Ishikawa (cell line): ENCODE measurements around the gene TRDN.

Source experiments
- EP300 ChIP-seq: IDR thresholded peaks from 2 replicates; pipeline ENCODE4 v1.6.1; 2012; ENCODE audit warnings: borderline replicate concordance
- FOXM1 ChIP-seq: IDR thresholded peaks from 2 replicates; pipeline ENCODE4 v1.6.1; 2012; ENCODE audit warnings: low read depth, borderline replicate concordance
- NFIC ChIP-seq: IDR thresholded peaks from 2 replicates; pipeline ENCODE4 v1.6.1; 2012
- RAD21 ChIP-seq: IDR thresholded peaks from 2 replicates; pipeline ENCODE4 v1.6.1; 2012; ENCODE audit warnings: low read depth
- TCF12 ChIP-seq: IDR thresholded peaks from 2 replicates; pipeline ENCODE4 v1.6.1; 2012; ENCODE audit warnings: low read depth
- ZBTB7A ChIP-seq: IDR thresholded peaks from 2 replicates; pipeline ENCODE4 v1.6.1; 2012; ENCODE audit warnings: low read depth
- TF ChIP-seq, protein P1 (sequence below): IDR thresholded peaks from 2 replicates; pipeline ENCODE4 v1.6.1; 2012

DNA sequence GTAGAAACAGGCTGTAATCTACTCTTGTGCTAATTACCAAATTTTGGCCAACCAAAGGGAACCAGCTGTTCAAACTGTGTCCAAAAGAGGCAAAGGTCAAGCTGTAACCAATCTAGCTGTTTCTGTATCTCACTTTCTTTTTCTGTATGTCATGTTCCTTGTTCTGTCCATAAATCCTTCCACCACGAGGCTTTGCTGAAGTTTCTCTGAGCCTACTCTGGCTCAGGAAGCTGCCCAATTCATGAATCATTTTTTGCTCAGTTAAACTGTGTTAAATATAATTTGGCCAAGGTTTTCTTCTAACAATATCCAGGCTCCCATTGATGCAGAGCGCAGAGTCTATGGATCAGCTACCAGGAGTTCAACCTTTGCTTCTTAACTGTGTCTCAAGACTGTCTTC is 272.8 kb downstream of the TRDN start:
- TF ChIP-seq ZBTB7A: no peak
- TF ChIP-seq EP300: no peak
- no peak for TF ChIP-seq FOXM1
- TF ChIP-seq RAD21: no peak
- no peak for TF ChIP-seq TCF12
- no peak for TF ChIP-seq NFIC
- TF ChIP-seq, protein P1, sequence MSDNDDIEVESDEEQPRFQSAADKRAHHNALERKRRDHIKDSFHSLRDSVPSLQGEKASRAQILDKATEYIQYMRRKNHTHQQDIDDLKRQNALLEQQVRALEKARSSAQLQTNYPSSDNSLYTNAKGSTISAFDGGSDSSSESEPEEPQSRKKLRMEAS: no peak
